Posterior cingulate gyrus (tissue), 11 donors: Measurements from ENCODE around the gene ATP6V1B1.
"Not testable (repeated sequence)": the region's sequence is repeated elsewhere in the genome, so short reads cannot be mapped to it uniquely, and the experiment has no call there.

Experiments used
- DNase-seq, 10 donors: peaks; one replicate each; pipeline versions ENCODE4 v3.0.0 to v3.0.0-alpha.2; 2020 to 2021; ENCODE audit warnings: mixed read lengths in 3 of 10
- intact Hi-C: fragments of 100-400 bp; cut with DNase I; formaldehyde crosslinking; loops from one replicate; pipeline ENCODE4 v1.15.1; 2023

The ATP6V1B1 gene

DNA sequence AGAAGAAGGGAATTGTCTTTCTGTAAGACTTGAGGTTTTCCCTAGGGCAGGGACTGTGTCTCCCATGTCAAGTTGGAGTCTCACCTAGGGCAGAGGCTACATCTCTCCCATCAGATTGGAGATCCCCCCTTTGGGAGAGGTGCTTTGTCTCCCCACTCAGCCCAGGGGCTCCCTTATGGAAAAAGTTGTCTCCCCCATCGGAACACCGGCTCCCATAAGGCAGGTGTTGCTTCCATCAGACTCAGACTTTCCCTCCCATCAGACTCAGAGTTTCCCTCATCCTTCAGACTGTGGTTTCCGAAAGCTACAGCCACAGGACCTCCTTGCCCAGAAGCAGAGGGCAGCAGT is 48.5 kb downstream of the ATP6V1B1 start:
- intact Hi-C loops, result no loop called here
- no peak for DNase-seq

DNA sequence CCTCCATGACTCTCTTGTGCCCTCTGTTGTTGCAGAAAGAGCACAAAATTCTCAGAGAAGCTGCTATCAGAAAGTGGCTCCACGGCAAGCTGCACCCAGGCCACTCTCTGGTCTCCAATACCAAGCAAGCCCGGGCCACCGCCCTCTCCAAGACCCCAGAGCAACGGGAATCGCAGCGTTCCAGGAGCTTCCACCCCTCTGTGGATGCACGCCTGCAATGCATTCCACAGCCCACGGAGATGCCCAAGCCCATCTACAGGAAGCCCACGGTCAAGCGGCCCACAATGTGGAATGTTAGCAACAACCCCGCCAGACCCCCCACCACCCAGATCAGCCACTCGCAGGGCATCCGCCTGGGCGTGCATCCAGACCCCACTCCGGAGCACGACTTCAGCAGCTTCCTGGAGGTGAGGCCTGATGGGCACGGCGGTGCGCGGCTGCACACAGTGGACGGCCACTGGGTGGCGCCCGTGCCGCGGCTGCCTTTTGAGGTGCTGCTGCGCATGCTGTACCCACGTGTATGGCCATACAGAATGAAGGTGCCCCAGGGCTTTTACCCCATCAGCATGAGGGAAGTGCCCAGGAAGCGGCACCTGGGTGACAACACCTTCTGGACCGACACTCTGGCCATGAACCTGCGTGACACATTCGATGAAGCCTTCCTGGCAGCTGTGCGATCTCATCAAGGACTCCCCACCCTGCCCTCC is 49.0 kb downstream of the ATP6V1B1 start:
- intact Hi-C loops, result no loop called here
- DNase-seq, result peak; percentile 28 to 94 (median 62)

DNA sequence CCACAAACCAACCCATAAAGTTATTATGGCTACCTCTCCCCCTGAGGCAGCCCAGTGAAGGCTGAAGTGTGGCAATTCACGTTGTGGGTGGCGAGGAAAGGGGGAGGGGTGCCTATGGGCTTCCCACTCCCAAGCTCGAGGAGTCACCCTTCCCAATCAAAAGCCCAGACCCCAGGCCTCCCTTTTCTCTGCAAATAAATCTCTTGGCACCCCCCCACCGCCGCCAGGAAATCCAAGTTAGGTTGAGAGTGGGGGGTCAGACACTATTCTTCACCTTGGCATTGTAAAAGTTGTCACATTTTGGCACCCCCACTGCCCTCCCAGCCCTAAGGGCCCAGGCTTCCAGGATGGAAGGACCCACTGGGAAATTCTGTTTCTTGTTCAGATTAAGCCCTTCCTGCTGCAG is 49.6 kb downstream of the ATP6V1B1 start:
- intact Hi-C loops, result no loop called here

DNA sequence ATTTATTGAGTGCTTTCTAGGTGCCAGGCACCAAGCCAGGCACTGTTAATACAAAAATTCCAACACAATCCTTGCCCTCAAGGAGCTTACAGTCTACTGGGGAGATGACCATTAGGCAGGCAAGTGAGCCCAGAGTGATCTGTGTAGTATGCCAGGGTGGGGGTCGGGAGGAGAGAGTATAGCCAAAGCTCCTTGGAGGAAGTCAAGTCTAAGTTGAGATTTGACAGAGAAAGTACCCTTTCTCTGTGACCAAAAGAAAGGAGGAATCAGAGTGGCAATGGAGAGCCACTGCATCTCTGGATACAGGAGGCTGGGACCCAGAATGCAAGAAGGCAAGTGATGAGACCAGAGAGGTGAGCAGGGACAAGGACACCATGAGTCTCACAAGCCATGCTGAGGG is 50.3 kb downstream of the ATP6V1B1 start:
- peak in 2 of 10 donors; percentile 2 to 17 for DNase-seq
- intact Hi-C loops, result no loop called here

More for the DNA sequence above, 49.6 kb downstream of the ATP6V1B1 start:
- DNase-seq, result peak in 2 of 10 donors; percentile 12 to 66

DNA sequence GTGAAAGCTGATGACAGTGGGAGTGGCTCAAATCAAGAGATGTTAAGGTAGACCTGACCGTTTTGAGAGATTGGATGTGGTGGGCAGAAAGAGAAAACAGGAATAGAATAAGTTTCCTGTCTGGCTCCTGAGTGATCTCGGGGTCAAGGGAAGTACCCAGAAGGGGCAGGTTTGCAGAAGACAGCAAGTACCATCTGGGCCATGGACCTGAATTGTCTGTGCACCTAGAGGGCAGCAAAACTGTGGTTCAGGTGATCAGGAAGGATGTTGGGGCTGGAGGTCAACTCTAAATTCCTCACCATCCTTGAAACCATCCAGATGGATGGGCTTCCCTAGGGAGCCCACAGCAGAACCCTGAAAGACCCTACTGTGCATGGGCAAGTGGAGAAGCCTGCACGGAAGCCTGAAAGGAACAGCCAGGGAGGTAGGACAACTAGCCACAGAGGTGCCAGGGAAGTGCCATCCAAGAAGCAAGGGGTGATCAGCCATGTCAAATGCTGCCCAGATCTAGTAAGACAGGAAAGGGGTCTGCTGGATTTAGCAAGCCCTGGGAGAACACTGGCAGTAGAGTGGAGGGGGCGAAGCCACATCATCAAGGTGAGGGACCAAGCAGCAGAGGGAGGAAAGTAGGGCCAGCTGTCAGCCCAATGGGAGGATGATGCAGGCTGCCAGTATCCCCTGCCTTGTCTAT is 50.9 kb downstream of the ATP6V1B1 start:
- intact Hi-C loops, result no loop called here
- no peak for DNase-seq

DNA sequence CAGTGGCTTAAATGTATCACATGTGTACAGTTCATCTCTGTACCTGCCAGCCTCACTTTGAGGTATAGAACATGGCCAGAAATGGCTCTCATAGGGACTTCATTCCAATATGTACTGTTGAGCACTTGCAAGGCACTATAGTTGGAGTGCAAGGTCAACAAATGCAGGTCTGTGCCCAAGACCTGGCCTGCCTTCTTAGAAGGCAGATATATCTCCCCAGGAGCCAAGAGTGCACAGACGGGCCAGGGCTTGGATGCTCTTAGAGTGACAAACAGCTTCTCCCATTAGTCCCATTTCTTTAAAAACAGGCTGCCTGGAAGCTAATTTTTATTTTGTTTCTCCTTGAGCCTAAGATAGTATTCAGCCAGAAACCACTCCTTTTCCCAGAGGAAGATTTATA is 51.7 kb downstream of the ATP6V1B1 start:
- intact Hi-C loops, result no loop called here
- peak in 1 of 10 donors; percentile 16 for DNase-seq

DNA sequence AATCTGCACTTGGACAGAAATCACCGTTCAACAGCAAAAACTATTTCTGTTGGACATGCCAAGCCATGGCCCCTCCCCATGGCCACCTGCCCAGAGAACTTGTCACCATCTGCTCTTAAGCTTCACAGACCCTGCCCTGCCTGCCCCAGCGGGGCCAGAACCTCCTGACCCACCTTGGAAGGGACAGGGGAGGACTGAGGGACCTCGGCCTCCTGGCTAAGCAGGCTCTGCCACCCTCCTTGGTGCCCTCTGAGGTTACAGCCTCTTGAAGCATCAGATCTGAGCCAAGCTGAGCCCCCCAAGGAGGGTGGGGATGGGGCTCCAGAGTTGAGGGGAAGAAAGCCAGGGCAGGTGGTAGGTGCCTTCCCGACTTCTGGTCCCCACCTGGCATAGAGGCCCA is 52.5 kb downstream of the ATP6V1B1 start:
- DNase-seq, result peak in 2 of 10 donors; percentile 2 to 25
- intact Hi-C loops, result no loop called here

DNA sequence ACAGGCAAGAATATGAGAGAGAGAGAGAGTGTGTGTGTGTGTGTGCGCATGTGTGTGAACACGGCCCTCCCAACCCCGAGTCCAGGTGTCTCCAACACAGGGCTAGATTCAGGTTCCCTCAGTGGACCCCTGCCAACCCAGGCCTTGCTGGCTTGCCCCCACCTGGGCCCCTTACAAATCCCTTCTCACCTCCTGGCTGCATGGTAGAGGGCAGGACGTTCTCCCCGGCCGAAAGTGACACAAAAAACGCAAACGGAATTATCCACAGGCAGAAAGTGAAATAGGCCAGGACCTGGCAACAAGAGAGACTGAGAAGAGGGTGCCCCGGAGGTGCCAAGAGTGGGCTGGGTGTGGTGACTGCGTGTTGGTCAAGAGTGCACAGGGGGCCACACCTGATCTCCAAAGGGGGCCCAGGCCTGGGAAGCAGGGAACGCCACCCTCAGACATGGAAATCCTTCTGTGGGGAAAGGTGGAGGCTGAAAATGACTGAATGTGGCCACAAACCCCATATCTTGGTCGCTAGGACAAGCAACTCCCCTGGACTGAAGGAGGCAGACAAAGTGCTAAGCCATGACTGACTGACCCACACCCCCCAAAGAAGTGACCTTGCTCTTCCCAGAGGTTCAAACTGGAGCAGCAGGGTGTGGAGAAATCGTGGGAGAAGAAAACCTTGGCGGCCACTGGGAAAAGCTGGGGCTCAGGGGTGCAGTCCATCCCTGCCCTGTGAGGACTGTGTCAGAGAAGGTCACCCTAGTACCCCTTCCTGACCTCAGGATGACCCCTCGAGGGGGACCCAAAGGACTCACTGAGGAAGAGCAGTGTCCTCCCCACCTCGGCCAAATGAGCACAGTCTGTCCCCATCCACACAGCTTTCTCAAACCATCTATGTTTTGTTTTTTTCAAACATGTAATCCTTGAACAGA is 53.3 kb downstream of the ATP6V1B1 start:
- peak in 1 of 10 donors; percentile 50 for DNase-seq
- intact Hi-C loops, result no loop called here

DNA sequence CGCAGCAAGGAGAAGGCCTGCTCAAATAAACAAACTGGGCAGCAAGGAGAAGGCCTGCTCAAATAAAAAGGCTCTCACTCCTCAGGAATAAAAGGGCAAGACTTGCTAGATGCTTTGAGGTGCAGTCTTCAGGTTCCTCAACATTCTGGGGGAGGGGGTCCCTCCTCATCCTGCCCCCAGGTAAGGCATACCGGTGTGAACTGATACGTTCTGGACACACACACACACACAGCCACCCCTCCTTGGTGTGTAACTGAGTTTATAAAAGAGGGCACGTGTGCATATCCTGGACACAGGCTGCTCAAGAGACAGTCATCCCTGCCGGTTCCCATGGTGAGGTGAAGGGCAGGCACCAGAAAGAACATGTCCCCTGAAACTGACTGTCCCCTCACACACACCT is 54.5 kb downstream of the ATP6V1B1 start:
- no peak for DNase-seq
- intact Hi-C loops, result loop anchor here (5.0 kb wide), 1 partner anchor 77 kb away; the partner anchor contains the start of gene NAGK

DNA sequence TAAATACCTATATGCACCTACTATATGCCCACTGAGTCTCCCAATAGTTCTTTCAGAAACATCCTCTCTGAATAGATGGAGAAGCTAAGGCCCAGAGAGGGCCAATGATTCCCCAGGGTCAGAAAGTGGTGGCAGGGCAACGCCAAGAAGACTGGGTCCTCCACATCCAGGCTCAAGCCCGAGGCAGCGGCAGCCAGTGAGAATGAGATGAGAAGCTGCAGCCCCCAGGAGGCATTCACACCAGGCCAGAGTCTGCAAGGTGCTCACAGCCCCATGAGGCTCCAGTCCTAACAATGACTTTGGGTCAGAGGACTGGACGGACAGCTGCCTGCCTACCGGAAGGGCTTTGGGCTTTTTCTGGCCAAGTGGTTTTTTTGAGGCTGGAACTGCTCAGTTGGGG is 55.4 kb downstream of the ATP6V1B1 start:
- intact Hi-C loops, result loop anchor here (5.0 kb wide), 1 partner anchor 76 kb away; the partner anchor contains the start of gene NAGK
- DNase-seq, result peak in 1 of 10 donors; percentile 55

DNA sequence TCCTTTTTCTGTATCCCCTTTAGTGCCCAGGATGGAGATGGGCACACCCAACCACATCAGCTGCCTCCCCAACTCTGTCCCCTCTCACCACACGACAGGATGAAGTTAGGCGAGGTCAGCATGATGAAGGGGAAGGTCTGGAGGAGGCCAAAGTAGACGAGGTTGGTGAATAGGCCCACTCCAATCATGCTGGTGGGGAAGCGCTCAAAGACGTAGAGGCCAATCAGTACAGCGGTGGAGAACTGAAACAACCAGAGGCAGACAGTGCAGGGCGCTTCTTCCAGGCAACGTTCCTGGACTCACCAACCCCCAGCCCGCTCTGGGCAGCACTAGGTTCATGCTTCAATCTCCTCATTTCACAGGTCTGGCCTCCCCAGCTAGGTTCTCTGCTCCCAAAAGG is 56.0 kb downstream of the ATP6V1B1 start:
- intact Hi-C loops, result loop anchor here (5.0 kb wide), 1 partner anchor 76 kb away; the partner anchor contains the start of gene NAGK
- DNase-seq, result peak in 1 of 10 donors; percentile 58

DNA sequence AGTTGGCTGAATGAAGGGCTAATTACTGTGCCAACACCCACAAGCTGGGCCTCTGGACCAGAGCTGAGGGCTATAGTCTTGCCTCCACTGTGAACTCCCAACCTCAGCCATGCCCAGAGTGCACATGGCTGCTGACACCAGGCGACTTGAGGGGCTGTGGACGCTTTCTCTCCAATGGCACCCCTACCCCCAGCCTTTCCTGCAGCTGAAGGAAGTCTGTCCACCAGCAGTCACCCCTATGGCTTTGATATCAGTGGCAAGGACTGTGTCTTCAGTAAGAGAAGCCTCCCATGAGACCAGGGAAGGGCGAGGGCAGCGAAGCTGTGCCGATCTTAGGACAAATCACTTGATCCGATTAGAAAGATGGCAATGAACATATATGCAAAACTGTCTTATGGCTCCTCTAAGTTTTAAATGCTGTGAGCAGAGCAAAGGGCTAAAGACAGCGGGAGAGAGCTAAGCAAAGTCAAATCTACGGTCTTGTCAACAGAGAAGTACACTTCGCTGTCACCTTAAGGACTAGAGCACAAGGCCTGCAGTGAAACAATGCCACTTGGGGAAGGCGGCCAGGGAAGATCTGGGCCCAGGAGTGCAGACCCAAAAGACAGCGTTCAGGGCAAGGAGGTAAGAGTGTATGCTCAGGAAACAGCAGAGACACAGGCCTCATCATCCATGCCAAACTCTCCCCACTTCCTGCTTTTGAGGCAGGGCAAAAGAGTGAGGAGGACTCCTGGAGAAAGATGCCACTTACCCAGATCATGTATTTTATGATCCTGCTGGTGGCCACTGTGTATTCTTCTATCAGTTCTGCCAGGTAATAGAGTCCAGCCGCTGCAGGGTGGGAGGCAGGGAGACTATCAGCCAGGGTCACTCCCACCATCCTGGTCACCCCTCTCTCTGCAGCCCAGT is 57.5 kb downstream of the ATP6V1B1 start:
- DNase-seq, result peak in 1 of 10 donors; percentile 41

DNA sequence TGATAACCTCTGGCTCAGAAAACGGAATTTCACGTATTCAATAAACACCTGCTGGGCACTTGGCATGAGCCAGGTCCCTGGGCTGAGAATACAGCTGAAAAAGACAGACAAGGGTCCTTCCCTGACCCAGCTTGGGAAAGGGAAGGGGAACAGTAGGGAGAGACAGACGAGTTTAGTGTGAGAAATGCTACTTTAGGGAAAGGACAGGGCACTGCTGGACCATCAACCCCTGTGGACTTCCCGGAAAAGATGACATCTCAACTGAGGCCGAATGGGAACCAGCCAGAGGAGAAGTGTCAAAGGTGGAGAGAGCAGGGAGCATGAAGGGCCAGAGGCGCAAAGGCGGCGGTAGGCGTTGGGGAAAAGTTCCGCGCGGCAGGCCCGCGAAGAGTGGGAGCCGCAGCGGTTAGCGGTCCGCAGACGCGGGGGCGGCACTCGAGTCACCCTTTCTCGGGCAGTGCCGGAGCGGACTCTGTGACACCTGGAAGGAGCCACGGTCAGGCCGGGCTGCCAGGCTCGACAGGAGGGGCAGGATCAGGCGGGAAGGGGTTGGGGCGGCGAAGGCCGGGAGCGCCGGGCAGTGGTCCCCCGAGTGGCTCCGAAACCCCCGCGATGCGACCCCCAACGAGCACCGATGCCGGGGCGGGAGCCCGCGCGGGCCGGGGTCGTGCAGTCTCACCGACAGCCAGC is 58.5 kb downstream of the ATP6V1B1 start:
- peak in 1 of 10 donors; percentile 32 for DNase-seq
- intact Hi-C loops, result loop anchor here (5.0 kb wide), 1 partner anchor 73 kb away; the partner anchor contains the start of gene NAGK

More for the DNA sequence above, 57.5 kb downstream of the ATP6V1B1 start:
- intact Hi-C loops, result loop anchor here (5.0 kb wide), 1 partner anchor 74 kb away; the partner anchor contains the start of gene NAGK

DNA sequence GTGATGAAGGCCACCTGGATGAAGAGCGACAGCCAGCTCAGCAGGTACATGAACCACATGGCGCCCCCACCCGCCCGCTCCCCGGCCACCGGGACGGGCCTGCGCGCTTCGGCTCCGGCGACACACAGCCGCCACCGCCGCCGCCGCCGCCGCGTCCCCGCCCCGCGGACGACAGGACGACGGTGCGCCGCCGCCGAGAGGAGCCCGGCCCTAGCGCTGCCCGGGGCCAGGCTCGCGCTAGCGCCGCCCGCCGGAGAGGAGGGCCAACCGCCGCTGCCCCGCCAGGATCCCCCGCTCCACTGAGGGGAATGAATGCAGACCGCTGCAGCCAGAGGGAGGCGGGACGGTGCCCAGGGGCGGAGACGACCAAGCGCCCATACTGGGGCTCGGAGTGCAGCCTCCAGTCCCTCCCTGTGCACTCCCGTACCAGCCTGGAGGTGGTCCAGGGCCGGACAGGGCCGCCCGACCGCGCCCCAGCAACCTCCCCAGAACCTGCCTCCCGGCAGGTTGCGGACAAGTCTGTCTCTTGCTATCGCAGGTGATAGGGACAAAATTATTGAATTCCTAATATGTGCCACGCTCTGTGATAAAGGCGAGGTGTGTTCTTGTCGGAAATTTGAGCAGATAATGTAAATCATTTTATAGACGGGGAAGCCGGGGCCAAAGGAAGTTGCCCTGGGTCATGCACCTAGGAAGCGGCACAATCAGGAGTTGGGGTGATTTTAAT is 59.2 kb downstream of the ATP6V1B1 start, which contains the start of gene TEX261:
TSS of gene TEX261 (minus strand) at position 175 of the 727 bp plus-strand sequence. CDS start at position 59, 116 bp downstream.
- peak; percentile 83 to 98 (median 90) for DNase-seq
- intact Hi-C loops, result loop anchor here (5.0 kb wide), 1 partner anchor 72 kb away; the partner anchor contains the start of gene NAGK

DNA sequence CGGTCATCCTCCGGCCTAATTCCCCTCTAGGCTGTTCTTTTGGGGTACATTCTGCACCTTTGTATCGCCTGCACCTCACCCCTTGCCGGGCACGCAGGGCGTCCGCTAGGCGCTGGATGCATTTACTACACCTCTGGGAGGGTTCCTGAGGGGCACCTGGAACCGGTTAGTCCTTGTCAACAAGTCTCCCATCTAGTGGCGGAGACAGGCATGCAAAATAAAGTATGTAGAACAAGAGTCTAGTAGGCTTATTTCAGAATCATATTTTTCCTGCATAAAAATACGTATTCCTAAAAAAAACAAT is 59.7 kb downstream of the ATP6V1B1 start:
- intact Hi-C loops, result no loop called here
- peak in 3 of 10 donors; percentile 25 to 84 (median 78) for DNase-seq

DNA sequence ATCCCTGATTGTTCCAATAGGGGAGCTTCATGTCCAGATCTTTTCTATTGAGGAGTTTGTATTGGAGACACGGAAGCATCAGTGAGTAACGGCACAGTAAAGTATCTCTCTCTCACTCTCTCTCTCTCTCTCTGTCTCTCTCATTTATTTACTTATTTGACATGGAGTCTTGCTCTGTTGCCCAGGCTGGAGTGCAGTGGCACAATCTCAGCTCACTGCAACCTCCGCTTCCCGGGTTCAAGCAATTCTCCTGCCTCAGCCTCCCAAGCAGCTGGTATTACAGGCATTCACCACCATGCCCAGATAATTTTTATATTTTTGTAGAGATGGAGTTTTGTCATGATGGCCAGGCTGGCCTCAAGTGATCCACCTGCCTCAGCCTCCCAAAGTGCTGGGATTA is 63.2 kb downstream of the ATP6V1B1 start:
- DNase-seq, intact Hi-C loops: not testable (repeated sequence)

DNA sequence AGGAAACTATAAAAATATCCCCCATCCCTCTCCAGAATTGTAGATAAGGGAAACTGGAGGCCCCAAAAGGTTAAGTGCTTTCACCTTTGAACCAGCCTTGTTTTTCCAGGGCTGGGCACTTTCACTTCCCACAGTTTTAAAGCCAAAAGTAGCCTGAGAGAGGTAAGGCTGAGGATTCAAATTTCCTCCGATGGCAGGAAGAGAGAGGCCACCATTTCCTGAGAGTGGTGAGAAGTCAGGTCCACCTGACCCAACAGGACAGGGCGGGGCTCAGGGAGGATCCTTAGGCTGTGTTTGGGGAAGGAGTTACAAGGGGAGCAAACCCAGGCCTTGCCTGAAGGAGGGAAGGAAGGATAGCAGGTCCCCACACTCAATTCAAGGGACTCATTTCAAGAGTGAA is 63.7 kb downstream of the ATP6V1B1 start:
- intact Hi-C loops, result no loop called here
- no peak for DNase-seq

DNA sequence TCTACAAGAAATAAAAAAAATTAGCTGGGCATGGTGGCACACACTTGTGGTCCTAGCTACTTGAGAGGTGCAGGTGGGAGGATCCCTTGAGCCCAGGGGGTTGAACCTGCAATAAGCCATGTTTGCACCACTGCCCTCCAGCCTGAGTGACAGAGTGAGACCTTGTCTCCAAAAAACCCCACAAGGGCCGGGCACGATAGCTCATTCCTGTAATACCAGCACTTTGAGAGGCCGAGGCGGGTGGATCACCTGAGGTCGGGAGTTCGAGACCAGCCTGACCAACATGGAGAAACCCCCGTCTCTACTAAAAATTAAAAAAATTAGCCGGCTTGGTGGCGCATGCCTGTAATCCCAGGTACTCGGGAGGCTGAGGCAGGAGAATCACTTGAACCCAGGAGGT is 64.2 kb downstream of the ATP6V1B1 start:
- intact Hi-C loops, result loop anchor here (5.0 kb wide), 1 partner anchor 72 kb away; no protein-coding TSS in a partner anchor
- DNase-seq, result not testable (repeated sequence)
